AG10803 (cell line): ENCODE results near the gene PIGS.

ENCODE experiments used
- DNase-seq: peaks from one replicate; pipeline ENCODE4 v3.0.0; 2010; ENCODE audit warnings: low read depth
- H3K4me3 ChIP-seq: 2 replicates; pipeline ENCODE4 v1.5.1; 2011; ENCODE audit warnings: mild to moderate bottlenecking, low read length, control low read depth
- CTCF ChIP-seq: conservative IDR thresholded peaks from 2 replicates; pipeline ENCODE4 v1.5.1; 2011; ENCODE audit warnings: mild to moderate bottlenecking, low read length, control low read depth, inconsistent platforms

The PIGS gene

GRCh38 chr17:28555022-28555421, 16.3 kb downstream of the PIGS start:
- TF ChIP-seq CTCF: no peak
- H3K4me3 ChIP-seq: no peak overlapping the region
- DNase-seq: no peak

GRCh38 chr17:28554565-28554964, 16.8 kb downstream of the PIGS start:
- DNase-seq: no peak
- TF ChIP-seq CTCF: no peak
- no peak overlapping the region for H3K4me3 ChIP-seq

GRCh38 chr17:28553000-28553505, 18.3 kb downstream of the PIGS start:
- TF ChIP-seq CTCF: no peak
- H3K4me3 ChIP-seq: no peak overlapping the region; the same call in 1 of the 2 replicates
- no peak for DNase-seq

- no peak for TF ChIP-seq CTCF
- peak; percentile 61 for DNase-seq
- H3K4me3 ChIP-seq: peak within 1 kb of the TSS; percentile 69
These were observed 18.9 kb downstream of the PIGS start, which contains the start of gene UNC119 for GRCh38 chr17:28552176-28552999. TSS of gene UNC119 (minus strand) at chr17:28552624. CDS start at chr17:28552557, 67 bp downstream.

- TF ChIP-seq CTCF: no peak
- DNase-seq: peak; percentile 14
- H3K4me3 ChIP-seq: peak overlapping the region; percentile 69
These were observed 19.7 kb downstream of the PIGS start for GRCh38 chr17:28551421-28552175.

GRCh38 chr17:28550858-28551257, 20.5 kb downstream of the PIGS start:
- no peak for TF ChIP-seq CTCF
- H3K4me3 ChIP-seq: no peak overlapping the region
- no peak for DNase-seq
